GM12878 (cell line): ENCODE measurements around the gene CTBP1. TPM values are rescaled to one million over a fixed set of nuclear protein-coding genes. Genes with fewer than 3 reads are reported as not detected.

ENCODE experiments used
- ATAC-seq: fragments of 200-7000 bp; cut with Tn5 transposase; 3 replicates; pipeline ENCODE4 v1.9.1; 2020; ENCODE audit warnings: mild to moderate bottlenecking, moderate library complexity
- BruUV-seq: library from RNA; stranded (reverse); fragments of 400-500 nt; replicated peaks from 2 replicates; lab custom pipeline; 2021; lab: Mats Ljungman, UMichigan
- CTCF ChIA-PET: fragments of 300-600 bp; sonication (Branson Sonifier 250); formaldehyde crosslinking; extraction: SDS; loops from one replicate; lab custom pipeline; 2021; ENCODE audit warnings: inconsistent platforms; lab: Yijun Ruan, JAX
- POLR2A ChIA-PET: fragments of 350-600 bp; formaldehyde crosslinking; extraction: SDS; loops from one replicate; lab custom pipeline; 2021; ENCODE audit warnings: inconsistent platforms; lab: Charles Lee
- RAD21 ChIA-PET: fragments of 300-600 bp; sonication (Branson Sonifier 250); formaldehyde crosslinking; loops from one replicate; lab custom pipeline; 2023; ENCODE audit warnings: antibody characterized with exemption; ENCODE audit not compliant: unreplicated experiment; lab: Charles Lee
- SMC1A ChIA-PET: fragments of 300-600 bp; sonication (Branson Sonifier 250); formaldehyde crosslinking; loops from one replicate; lab custom pipeline; 2023; ENCODE audit not compliant: unreplicated experiment, uncharacterized antibody; lab: Charles Lee
- DNase-seq: peaks from one replicate; pipeline ENCODE4 v3.0.0-alpha.2; 2011; ENCODE audit warnings: low read depth, low spot score
- FAIRE-seq: peaks from 3 replicates; lab custom pipeline; 2011; peaks lifted over from hg19 to GRCh38; lab: Jason Lieb, UNC
- H2AFZ ChIP-seq: 2 replicates; pipeline ENCODE4 v1.6.0; 2011; ENCODE audit warnings: low read depth, low read length, control low read depth; ENCODE audit not compliant: control insufficient read depth
- H3K27ac ChIP-seq: 2 replicates; pipeline ENCODE4 v1.5.1; 2011; ENCODE audit warnings: control low read depth; ENCODE audit not compliant: control insufficient read depth, insufficient read depth
- H3K27me3 ChIP-seq, 2 experiments: replicated peaks in 1 of 2; 2 replicates each; pipeline versions ENCODE4 v1.6.0 to v1.6.1; 2011; ENCODE audit warnings: low read length in 1 of 2; ENCODE audit not compliant: control insufficient read depth in 2 of 2, insufficient read depth in 2 of 2
- H3K36me3 ChIP-seq, 2 experiments: 2 replicates each; pipeline ENCODE4 v1.5.1; 2011; ENCODE audit warnings: low read length in 1 of 2; ENCODE audit not compliant: control insufficient read depth in 2 of 2, insufficient read depth in 2 of 2
- H3K4me1 ChIP-seq: 2 replicates; pipeline ENCODE4 v1.6.1; 2011; ENCODE audit warnings: mild to moderate bottlenecking, low read length, moderate library complexity, mixed read lengths; ENCODE audit not compliant: control insufficient read depth, insufficient read depth
- H3K4me2 ChIP-seq: 2 replicates; pipeline ENCODE4 v1.6.0; 2011; ENCODE audit warnings: control low read depth; ENCODE audit not compliant: control insufficient read depth, insufficient read depth
- H3K4me3 ChIP-seq: fragments of 200-600 bp; sonication (generic); 2 replicates; pipeline ENCODE4 v1.5.1; 2016
- H3K79me2 ChIP-seq: 2 replicates; pipeline ENCODE4 v1.6.0; 2011; ENCODE audit warnings: low read length; ENCODE audit not compliant: control insufficient read depth, insufficient read depth
- H3K9ac ChIP-seq: 2 replicates; pipeline ENCODE4 v1.8.0; 2011; ENCODE audit warnings: low read length, control low read depth, mixed read lengths; ENCODE audit not compliant: control insufficient read depth, insufficient read depth
- H3K9me3 ChIP-seq: replicated peaks from 3 replicates; pipeline ENCODE4 v1.5.1; 2011; ENCODE audit warnings: mild to moderate bottlenecking, low read length; ENCODE audit not compliant: control insufficient read depth, insufficient read depth
- H4K20me1 ChIP-seq: 2 replicates; pipeline ENCODE4 v1.6.0; 2011; ENCODE audit not compliant: control insufficient read depth, insufficient read depth
- BHLHE40 ChIP-seq, 2 experiments: fragments of 450-650 bp in 1 of 2; IDR thresholded peaks; 2 replicates each; pipeline ENCODE4 v1.6.1; 2011 to 2017; ENCODE audit warnings: low read depth in 2 of 2, borderline replicate concordance in 1 of 2, improper control_type of control experiment in 1 of 2, low read length in 1 of 2, mild to moderate bottlenecking in 1 of 2
- BMI1 ChIP-seq: fragments of 450-650 bp; IDR thresholded peaks from 2 replicates; pipeline ENCODE4 v1.6.1; 2016; ENCODE audit warnings: mild to moderate bottlenecking, moderate library complexity, borderline replicate concordance
- CBX5 ChIP-seq: sonication (generic); IDR thresholded peaks from 2 replicates; pipeline ENCODE4 v1.6.1; 2016; ENCODE audit warnings: low read depth, moderate library complexity, mild to moderate bottlenecking, inconsistent platforms
- CHD1 ChIP-seq: IDR thresholded peaks from 2 replicates; pipeline ENCODE4 v1.6.1; 2012; ENCODE audit warnings: low read depth, low read length, improper control_type of control experiment
- E2F8 ChIP-seq: fragments of 450-650 bp; IDR thresholded peaks from 2 replicates; pipeline ENCODE4 v1.6.1; 2018; ENCODE audit warnings: mild to moderate bottlenecking, low read depth, moderate library complexity; ENCODE audit not compliant: partially characterized antibody
- IKZF1 ChIP-seq: fragments of 450-650 bp; conservative IDR thresholded peaks from 2 replicates; pipeline ENCODE4 v1.6.1; 2017; ENCODE audit warnings: antibody characterized with exemption, mild to moderate bottlenecking
- IRF3 ChIP-seq: fragments of 450-650 bp; IDR thresholded peaks from 2 replicates; pipeline ENCODE4 v1.6.1; 2014; ENCODE audit warnings: mild to moderate bottlenecking
- KLF5 ChIP-seq: fragments of 450-650 bp; IDR thresholded peaks from 2 replicates; pipeline ENCODE4 v1.6.1; 2014; ENCODE audit warnings: mild to moderate bottlenecking; ENCODE audit not compliant: partially characterized antibody
- PBX3 ChIP-seq: IDR thresholded peaks from 2 replicates; pipeline ENCODE4 v1.6.1; 2011; ENCODE audit warnings: mild to moderate bottlenecking, low read depth, low read length, moderate library complexity; ENCODE audit not compliant: insufficient replicate concordance
- RB1 ChIP-seq: fragments of 450-650 bp; formaldehyde crosslinking; IDR thresholded peaks from 2 replicates; pipeline ENCODE4 v1.6.1; 2017; ENCODE audit warnings: mild to moderate bottlenecking, borderline replicate concordance
- RBBP5 ChIP-seq: fragments of 200-600 bp; sonication (generic); conservative IDR thresholded peaks from 2 replicates; pipeline ENCODE4 v1.6.1; 2016
- STAT1 ChIP-seq: fragments of 450-650 bp; conservative IDR thresholded peaks from 2 replicates; pipeline ENCODE4 v1.6.1; 2014; ENCODE audit warnings: antibody characterized with exemption, mild to moderate bottlenecking
- TAF1 ChIP-seq: IDR thresholded peaks from 2 replicates; pipeline ENCODE4 v1.6.1; 2011; ENCODE audit warnings: mild to moderate bottlenecking, low read depth, low read length, borderline replicate concordance
- ZBTB4 ChIP-seq: fragments of 450-650 bp; formaldehyde crosslinking; IDR thresholded peaks from 2 replicates; pipeline ENCODE4 v1.4.0; 2022; ENCODE audit warnings: mild to moderate bottlenecking, moderate library complexity
- ZSCAN29 ChIP-seq: fragments of 450-650 bp; IDR thresholded peaks from 2 replicates; pipeline ENCODE4 v1.6.1; 2017; ENCODE audit warnings: mild to moderate bottlenecking, moderate library complexity
- WGBS: methylation state at CpG from one replicate; pipeline ENCODE4 v1.1.6; 2016; ENCODE audit warnings: low lambda C conversion rate; ENCODE audit not compliant: insufficient replicate concordance, insufficient coverage; ENCODE audit errors: missing lambda C conversion rate; 5-methylcytosine and 5-hydroxymethylcytosine counted together
- in situ Hi-C: fragments of 300-500 bp; cut with MboI; formaldehyde crosslinking; loops from 9 replicates; pipeline ENCODE4 v1.14.3; 2018; ENCODE audit warnings: mixed read lengths
- intact Hi-C: fragments of 100-400 bp; cut with micrococcal nuclease; formaldehyde crosslinking; loops from one replicate; pipeline ENCODE4 v1.14.2; 2022; ENCODE audit not compliant: unreplicated experiment
- polyA plus RNA-seq, 11 experiments: library from polyadenylated mRNA; depleted of rRNA in 4 of 11; unstranded in 6 of 11; stranded (reverse) in 5 of 11; fragments of >200 nt; fragmentation: Nextera tagmentation in 4 of 11; fragmentation: Illumina TruSeq in 1 of 11; extraction: Ambion mirVana in 4 of 11; extraction: Trizol in 1 of 11; gene quantifications; 1 replicate in 1 of 11; 2 replicates in 10 of 11; pipeline versions ENCODE4 v1.2.1 to v1.2.3, GENCODE V29; 2011 to 2016; ENCODE audit warnings: inconsistent platforms in 2 of 11, missing spikeins in 2 of 11, low read depth in 1 of 11
- total RNA-seq, 4 experiments: library from RNA; depleted of rRNA in 3 of 4; stranded (reverse); fragments of >200 nt in 3 of 4; fragmentation: Illumina TruSeq in 1 of 4; extraction: Trizol in 1 of 4; gene quantifications; 2 replicates each; pipeline versions ENCODE4 v1.2.1 to v1.2.3, GENCODE V29; 2013 to 2021

The CTBP1 gene
- total and polyA plus RNA-seq, 10 of the 15 experiments (the other 5 are each of a cell fraction or from before 2014, with no cell fraction given): 7.4 to 182 (median 63.1) TPM

DNA sequence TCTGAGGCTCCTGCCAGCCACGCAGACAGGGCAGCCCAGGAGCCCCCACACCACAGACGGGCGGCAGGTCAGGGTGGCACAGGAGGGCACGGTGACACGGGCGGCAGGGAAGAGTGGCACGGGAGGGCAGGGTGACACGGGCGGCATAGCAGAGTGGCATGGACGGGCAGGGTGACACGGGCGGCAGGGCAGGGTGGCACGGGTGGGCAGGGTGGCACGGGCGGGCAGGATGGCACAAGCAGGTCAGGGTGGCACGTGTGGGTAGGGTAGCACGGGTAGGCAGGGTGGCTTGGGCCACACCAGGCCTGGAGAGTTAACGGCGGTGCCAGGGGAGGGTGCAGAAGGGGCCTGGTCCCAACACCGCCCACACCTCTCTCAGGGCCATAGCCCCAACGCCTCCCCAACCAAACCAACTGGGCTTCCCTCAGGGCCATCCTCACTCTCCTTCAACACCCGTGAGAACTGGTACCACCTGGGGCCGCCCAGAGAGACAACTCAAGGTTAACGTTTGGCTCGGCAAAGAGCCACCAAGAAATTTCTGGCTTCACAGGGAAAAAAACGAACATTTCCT, 3.4 kb downstream of the CTBP1 start:
- Histone ChIP-seq H3K27ac (peak overlapping the region; percentile 95; the same call in 1 of the 2 replicates), H3K4me3 (peak overlapping the region; percentile 80; the same call in 1 of the 2 replicates), H3K9ac (no peak overlapping the region), H4K20me1 (peaks cover 7% of the 10 kb centered on the region; the same call in 1 of the 2 replicates), H3K27me3 (no peaks in the 10 kb centered on the region), H3K9me3 (no peaks in the 10 kb centered on the region), H3K4me1 (peaks cover 21% of the 10 kb centered on the region), H3K4me2 (peak overlapping the region; percentile 98), H3K36me3 (peaks cover 4 to 15% of the 10 kb centered on the region in 2 experiments; a peak in 3 of 4 replicates), H2AFZ (no peak overlapping the region), H3K79me2 (peaks cover 74% of the 10 kb centered on the region)
- POLR2A ChIA-PET: no interaction called here
- RAD21 ChIA-PET: no interaction called here
- CTCF ChIA-PET: interaction anchor here (0.6 kb wide), 1 partner anchor 101 kb away, joined by 3 read pairs; no protein-coding TSS in a partner anchor
- no peak for FAIRE-seq
- DNase-seq: no peak
- intact Hi-C loops: loop anchor here (1.0 to 5.0 kb wide), 5 partner anchors 26 to 113 kb away; no protein-coding TSS in a partner anchor
- no TSS peak for BruUV-seq
- no peak for ATAC-seq
- in situ Hi-C loops: no loop called here
- SMC1A ChIA-PET: interaction anchor here (1.3 to 1.9 kb wide), 2 partner anchors 26 to 78 kb away, joined by 3 to 5 read pairs; no protein-coding TSS in a partner anchor
- 89% methylated on average over 18 of the region's 26 CpGs for WGBS
- TF ChIP-seq BMI1 (no peak), PBX3 (no peak), IRF3 (no peak), KLF5 (no peak), CBX5 (no peak), ZBTB4 (no peak), BHLHE40 (IDR thresholded peaks at IDR 0.05; ENCODE audit: borderline replicate concordance in 1 of 2, low read depth in 2 of 2, low read length in 1 of 2) (no peak), STAT1 (no peak), RBBP5 (no peak), E2F8 (no peak), RB1 (no peak), ZSCAN29 (no peak), IKZF1 (no peak), TAF1 (no peak), CHD1 (no peak)
